Measurements from ENCODE around the gene PRRT4.

Gene PRRT4

GRCh38 chr7:128343554-128344430 lies 17.7 kb downstream of the PRRT4 start, which contains the start of gene RBM28 (continued):
- TF ChIP-seq, protein P1, sequence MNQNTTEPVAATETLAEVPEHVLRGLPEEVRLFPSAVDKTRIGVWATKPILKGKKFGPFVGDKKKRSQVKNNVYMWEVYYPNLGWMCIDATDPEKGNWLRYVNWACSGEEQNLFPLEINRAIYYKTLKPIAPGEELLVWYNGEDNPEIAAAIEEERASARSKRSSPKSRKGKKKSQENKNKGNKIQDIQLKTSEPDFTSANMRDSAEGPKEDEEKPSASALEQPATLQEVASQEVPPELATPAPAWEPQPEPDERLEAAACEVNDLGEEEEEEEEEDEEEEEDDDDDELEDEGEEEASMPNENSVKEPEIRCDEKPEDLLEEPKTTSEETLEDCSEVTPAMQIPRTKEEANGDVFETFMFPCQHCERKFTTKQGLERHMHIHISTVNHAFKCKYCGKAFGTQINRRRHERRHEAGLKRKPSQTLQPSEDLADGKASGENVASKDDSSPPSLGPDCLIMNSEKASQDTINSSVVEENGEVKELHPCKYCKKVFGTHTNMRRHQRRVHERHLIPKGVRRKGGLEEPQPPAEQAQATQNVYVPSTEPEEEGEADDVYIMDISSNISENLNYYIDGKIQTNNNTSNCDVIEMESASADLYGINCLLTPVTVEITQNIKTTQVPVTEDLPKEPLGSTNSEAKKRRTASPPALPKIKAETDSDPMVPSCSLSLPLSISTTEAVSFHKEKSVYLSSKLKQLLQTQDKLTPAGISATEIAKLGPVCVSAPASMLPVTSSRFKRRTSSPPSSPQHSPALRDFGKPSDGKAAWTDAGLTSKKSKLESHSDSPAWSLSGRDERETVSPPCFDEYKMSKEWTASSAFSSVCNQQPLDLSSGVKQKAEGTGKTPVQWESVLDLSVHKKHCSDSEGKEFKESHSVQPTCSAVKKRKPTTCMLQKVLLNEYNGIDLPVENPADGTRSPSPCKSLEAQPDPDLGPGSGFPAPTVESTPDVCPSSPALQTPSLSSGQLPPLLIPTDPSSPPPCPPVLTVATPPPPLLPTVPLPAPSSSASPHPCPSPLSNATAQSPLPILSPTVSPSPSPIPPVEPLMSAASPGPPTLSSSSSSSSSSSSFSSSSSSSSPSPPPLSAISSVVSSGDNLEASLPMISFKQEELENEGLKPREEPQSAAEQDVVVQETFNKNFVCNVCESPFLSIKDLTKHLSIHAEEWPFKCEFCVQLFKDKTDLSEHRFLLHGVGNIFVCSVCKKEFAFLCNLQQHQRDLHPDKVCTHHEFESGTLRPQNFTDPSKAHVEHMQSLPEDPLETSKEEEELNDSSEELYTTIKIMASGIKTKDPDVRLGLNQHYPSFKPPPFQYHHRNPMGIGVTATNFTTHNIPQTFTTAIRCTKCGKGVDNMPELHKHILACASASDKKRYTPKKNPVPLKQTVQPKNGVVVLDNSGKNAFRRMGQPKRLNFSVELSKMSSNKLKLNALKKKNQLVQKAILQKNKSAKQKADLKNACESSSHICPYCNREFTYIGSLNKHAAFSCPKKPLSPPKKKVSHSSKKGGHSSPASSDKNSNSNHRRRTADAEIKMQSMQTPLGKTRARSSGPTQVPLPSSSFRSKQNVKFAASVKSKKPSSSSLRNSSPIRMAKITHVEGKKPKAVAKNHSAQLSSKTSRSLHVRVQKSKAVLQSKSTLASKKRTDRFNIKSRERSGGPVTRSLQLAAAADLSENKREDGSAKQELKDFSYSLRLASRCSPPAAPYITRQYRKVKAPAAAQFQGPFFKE (tag by site-specific recombination; IDR thresholded peaks at IDR 0.05; ENCODE audit: borderline replicate concordance), result no peak
- TF ChIP-seq ZNF416 (tag by site-specific recombination; IDR thresholded peaks at IDR 0.05), result no peak
- no peak for TF ChIP-seq ZNF529 (tag by site-specific recombination; IDR thresholded peaks at IDR 0.05; ENCODE audit: insufficient replicate concordance)
- TF ChIP-seq ZNF362 (tag by site-specific recombination; IDR thresholded peaks at IDR 0.05), result peak; percentile 94
- 0 out of 2 replicates have a peak, but pooled peaks have one; percentile 30 for TF ChIP-seq ZNF785 (tag by site-specific recombination; IDR thresholded peaks at IDR 0.05)
- TF ChIP-seq ZNF596 (tag by site-specific recombination; IDR thresholded peaks at IDR 0.05), result no peak
- TF ChIP-seq ZNF76 (tag by site-specific recombination; IDR thresholded peaks at IDR 0.05; ENCODE audit: borderline replicate concordance, low read depth), result peak; percentile 69; the same call in 1 of the 2 replicates
- TF ChIP-seq, protein P2, sequence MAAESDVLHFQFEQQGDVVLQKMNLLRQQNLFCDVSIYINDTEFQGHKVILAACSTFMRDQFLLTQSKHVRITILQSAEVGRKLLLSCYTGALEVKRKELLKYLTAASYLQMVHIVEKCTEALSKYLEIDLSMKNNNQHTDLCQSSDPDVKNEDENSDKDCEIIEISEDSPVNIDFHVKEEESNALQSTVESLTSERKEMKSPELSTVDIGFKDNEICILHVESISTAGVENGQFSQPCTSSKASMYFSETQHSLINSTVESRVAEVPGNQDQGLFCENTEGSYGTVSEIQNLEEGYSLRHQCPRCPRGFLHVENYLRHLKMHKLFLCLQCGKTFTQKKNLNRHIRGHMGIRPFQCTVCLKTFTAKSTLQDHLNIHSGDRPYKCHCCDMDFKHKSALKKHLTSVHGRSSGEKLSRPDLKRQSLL (tag by site-specific recombination; IDR thresholded peaks at IDR 0.05), result peak; percentile 84
- TF ChIP-seq ZNF423 (tag by site-specific recombination; IDR thresholded peaks at IDR 0.05), result peak; percentile 52; the same call in 1 of the 2 replicates
- no peak for TF ChIP-seq ZNF48 (tag by site-specific recombination; IDR thresholded peaks at IDR 0.05)
- TF ChIP-seq, protein P3, sequence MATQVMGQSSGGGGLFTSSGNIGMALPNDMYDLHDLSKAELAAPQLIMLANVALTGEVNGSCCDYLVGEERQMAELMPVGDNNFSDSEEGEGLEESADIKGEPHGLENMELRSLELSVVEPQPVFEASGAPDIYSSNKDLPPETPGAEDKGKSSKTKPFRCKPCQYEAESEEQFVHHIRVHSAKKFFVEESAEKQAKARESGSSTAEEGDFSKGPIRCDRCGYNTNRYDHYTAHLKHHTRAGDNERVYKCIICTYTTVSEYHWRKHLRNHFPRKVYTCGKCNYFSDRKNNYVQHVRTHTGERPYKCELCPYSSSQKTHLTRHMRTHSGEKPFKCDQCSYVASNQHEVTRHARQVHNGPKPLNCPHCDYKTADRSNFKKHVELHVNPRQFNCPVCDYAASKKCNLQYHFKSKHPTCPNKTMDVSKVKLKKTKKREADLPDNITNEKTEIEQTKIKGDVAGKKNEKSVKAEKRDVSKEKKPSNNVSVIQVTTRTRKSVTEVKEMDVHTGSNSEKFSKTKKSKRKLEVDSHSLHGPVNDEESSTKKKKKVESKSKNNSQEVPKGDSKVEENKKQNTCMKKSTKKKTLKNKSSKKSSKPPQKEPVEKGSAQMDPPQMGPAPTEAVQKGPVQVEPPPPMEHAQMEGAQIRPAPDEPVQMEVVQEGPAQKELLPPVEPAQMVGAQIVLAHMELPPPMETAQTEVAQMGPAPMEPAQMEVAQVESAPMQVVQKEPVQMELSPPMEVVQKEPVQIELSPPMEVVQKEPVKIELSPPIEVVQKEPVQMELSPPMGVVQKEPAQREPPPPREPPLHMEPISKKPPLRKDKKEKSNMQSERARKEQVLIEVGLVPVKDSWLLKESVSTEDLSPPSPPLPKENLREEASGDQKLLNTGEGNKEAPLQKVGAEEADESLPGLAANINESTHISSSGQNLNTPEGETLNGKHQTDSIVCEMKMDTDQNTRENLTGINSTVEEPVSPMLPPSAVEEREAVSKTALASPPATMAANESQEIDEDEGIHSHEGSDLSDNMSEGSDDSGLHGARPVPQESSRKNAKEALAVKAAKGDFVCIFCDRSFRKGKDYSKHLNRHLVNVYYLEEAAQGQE (tag by site-specific recombination; IDR thresholded peaks at IDR 0.05), result no peak
- TF ChIP-seq ZNF274 (IDR thresholded peaks at IDR 0.05; ENCODE audit: low read length), result no peak
- no peak for TF ChIP-seq ZNF274 (tag by site-specific recombination; IDR thresholded peaks at IDR 0.05; ENCODE audit: borderline replicate concordance)
- TF ChIP-seq, protein P4, sequence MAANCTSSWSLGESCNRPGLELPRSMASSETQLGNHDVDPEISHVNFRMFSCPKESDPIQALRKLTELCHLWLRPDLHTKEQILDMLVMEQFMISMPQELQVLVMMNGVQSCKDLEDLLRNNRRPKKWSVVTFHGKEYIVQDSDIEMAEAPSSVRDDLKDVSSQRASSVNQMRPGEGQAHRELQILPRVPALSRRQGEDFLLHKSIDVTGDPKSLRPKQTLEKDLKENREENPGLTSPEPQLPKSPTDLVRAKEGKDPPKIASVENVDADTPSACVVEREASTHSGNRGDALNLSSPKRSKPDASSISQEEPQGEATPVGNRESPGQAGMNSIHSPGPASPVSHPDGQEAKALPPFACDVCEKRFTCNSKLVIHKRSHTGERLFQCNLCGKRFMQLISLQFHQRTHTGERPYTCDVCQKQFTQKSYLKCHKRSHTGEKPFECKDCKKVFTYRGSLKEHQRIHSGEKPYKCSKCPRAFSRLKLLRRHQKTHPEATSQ (tag by site-specific recombination; IDR thresholded peaks at IDR 0.05), result no peak
- TF ChIP-seq WT1 (tag by site-specific recombination; IDR thresholded peaks at IDR 0.05), result peak; percentile 50; the same call in 1 of the 2 replicates
- TF ChIP-seq, protein P5, sequence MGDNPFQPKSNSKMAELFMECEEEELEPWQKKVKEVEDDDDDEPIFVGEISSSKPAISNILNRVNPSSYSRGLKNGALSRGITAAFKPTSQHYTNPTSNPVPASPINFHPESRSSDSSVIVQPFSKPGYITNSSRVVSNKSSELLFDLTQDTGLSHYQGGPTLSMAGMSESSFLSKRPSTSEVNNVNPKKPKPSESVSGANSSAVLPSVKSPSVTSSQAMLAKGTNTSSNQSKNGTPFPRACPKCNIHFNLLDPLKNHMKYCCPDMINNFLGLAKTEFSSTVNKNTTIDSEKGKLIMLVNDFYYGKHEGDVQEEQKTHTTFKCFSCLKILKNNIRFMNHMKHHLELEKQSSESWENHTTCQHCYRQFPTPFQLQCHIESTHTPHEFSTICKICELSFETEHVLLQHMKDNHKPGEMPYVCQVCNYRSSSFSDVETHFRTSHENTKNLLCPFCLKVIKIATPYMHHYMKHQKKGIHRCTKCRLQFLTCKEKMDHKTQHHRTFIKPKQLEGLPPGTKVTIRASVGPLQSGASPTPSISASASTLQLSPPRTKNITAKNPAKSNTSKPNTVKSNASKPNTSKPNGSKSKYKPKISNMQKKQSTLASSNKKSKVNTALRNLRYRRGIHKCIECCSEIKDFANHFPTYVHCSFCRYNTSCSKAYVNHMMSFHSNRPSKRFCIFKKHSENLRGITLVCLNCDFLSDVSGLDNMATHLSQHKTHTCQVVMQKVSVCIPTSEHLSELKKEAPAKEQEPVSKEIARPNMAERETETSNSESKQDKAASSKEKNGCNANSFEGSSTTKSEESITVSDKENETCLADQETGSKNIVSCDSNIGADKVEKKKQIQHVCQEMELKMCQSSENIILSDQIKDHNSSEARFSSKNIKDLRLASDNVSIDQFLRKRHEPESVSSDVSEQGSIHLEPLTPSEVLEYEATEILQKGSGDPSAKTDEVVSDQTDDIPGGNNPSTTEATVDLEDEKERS (tag by site-specific recombination; IDR thresholded peaks at IDR 0.05), result 0 out of 2 replicates have a peak, but pooled peaks have one; percentile 57
- 0 out of 2 replicates have a peak, but pooled peaks have one; percentile 49 for TF ChIP-seq ZNF558 (tag by site-specific recombination; IDR thresholded peaks at IDR 0.05)
- TF ChIP-seq ZFP37 (tag by site-specific recombination; IDR thresholded peaks at IDR 0.05), result peak; percentile 97
- TF ChIP-seq ZNF510 (tag by site-specific recombination; IDR thresholded peaks at IDR 0.05; ENCODE audit: insufficient replicate concordance), result no peak
- TF ChIP-seq ZNF654 (tag by site-specific recombination; IDR thresholded peaks at IDR 0.05; ENCODE audit: low read depth), result peak; percentile 2; the same call in 1 of the 2 replicates
- TF ChIP-seq ZNF768 (tag by site-specific recombination; IDR thresholded peaks at IDR 0.05), result no peak
